Immature natural killer cell (primary cell): ENCODE results near the gene RALBP1. TPM values are rescaled to one million over a fixed set of nuclear protein-coding genes. Genes with fewer than 3 reads are reported as not detected.
"Not testable (repeated sequence)": the region's sequence is repeated elsewhere in the genome, so short reads cannot be mapped to it uniquely, and the experiment has no call there.

ENCODE experiments used
- DNase-seq, 3 donors: peaks; one replicate each; pipeline ENCODE4 v3.0.0; 2022; ENCODE audit warnings: mixed read lengths in 1 of 3
- H3K27ac Mint-ChIP-seq, 6 donors: one replicate each; pipeline ENCODE4 v1.8.0; 2020; ENCODE audit warnings: mixed read lengths in 6 of 6, mild to moderate bottlenecking in 5 of 6, inconsistent platforms in 4 of 6, moderate library complexity in 3 of 6
- H3K27me3 Mint-ChIP-seq, 3 donors: one replicate each; pipeline ENCODE4 v1.8.0; 2020 to 2021; ENCODE audit warnings: low read depth in 3 of 3, mild to moderate bottlenecking in 3 of 3, mixed read lengths in 3 of 3, moderate library complexity in 3 of 3, inconsistent platforms in 1 of 3
- H3K36me3 Mint-ChIP-seq, 3 donors: one replicate each; pipeline ENCODE4 v1.8.0; 2020; ENCODE audit warnings: mixed read lengths in 3 of 3, inconsistent platforms in 2 of 3, mild to moderate bottlenecking in 2 of 3
- H3K4me1 Mint-ChIP-seq, 2 donors: one replicate each; pipeline ENCODE4 v1.8.0; 2020; ENCODE audit warnings: inconsistent platforms in 2 of 2, mild to moderate bottlenecking in 2 of 2, mixed read lengths in 2 of 2, moderate library complexity in 1 of 2
- H3K4me3 Mint-ChIP-seq, 5 donors: one replicate each; pipeline ENCODE4 v1.8.0; 2020; ENCODE audit warnings: mild to moderate bottlenecking in 5 of 5, mixed read lengths in 5 of 5, inconsistent platforms in 3 of 5, moderate library complexity in 3 of 5
- H3K9me3 Mint-ChIP-seq, 6 donors: one replicate each; pipeline ENCODE4 v1.8.0; 2020; ENCODE audit warnings: mild to moderate bottlenecking in 6 of 6, mixed read lengths in 6 of 6, inconsistent platforms in 4 of 6, moderate library complexity in 3 of 6
- polyA plus RNA-seq, 3 donors: library from polyadenylated mRNA; unstranded; fragments of 300-500 nt; fragmentation: Illumina TruSeq; gene quantifications; one replicate each; pipeline ENCODE4 v1.2.3, GENCODE V29; 2021

RALBP1 gene
- polyA plus RNA-seq, 3 donors from 2014 or later: 47.8 to 71.2 (median 50.1) TPM

- no peak for DNase-seq
- Mint-ChIP-seq H3K4me1 (peaks cover 0 to 4% of the 10 kb centered on the region in 2 donors), H3K27me3 (peaks cover 1 to 12% (median 5%) of the 10 kb centered on the region in 3 donors), H3K4me3 (no peak overlapping the region), H3K27ac (peak overlapping the region in 1 of 6 donors; percentile 60), H3K36me3 (peaks cover 0 to 8% (median 6%) of the 10 kb centered on the region in 3 donors), H3K9me3 (peaks cover 0 to 15% (median 9%) of the 10 kb centered on the region in 6 donors)
These were observed 5.6 kb upstream of the RALBP1 start for GRCh38 chr18:9469685-9470084.

GRCh38 chr18:9474108-9474982, 968 bp upstream of the RALBP1 start:
- H3K4me3 Mint-ChIP-seq: peak overlapping the region; percentile 96 to 98 (median 98)
- peaks cover 0 to 5% (median 0%) of the 10 kb centered on the region in 6 donors for H3K9me3 Mint-ChIP-seq
- H3K27me3 Mint-ChIP-seq: peaks cover 8 to 17% (median 14%) of the 10 kb centered on the region in 3 donors
- peaks cover 0 to under 1% (median under 1%) of the 10 kb centered on the region in 3 donors for H3K36me3 Mint-ChIP-seq
- DNase-seq: no peak
- peak overlapping the region; percentile 89 to 97 (median 96) for H3K27ac Mint-ChIP-seq
- H3K4me1 Mint-ChIP-seq: peaks cover 26 to 31% of the 10 kb centered on the region in 2 donors

GRCh38 chr18:9475643-9476591, 604 bp downstream of the RALBP1 start:
- peaks cover 8 to 14% (median 10%) of the 10 kb centered on the region in 3 donors for H3K27me3 Mint-ChIP-seq
- H3K4me1 Mint-ChIP-seq: peaks cover 31 to 38% of the 10 kb centered on the region in 2 donors
- H3K9me3 Mint-ChIP-seq: no peaks in the 10 kb centered on the region
- peak; percentile 19 to 70 (median 63) for DNase-seq
- peaks cover 4 to 7% (median 6%) of the 10 kb centered on the region in 3 donors for H3K36me3 Mint-ChIP-seq
- H3K4me3 Mint-ChIP-seq: peak overlapping the region; percentile 96 to 98 (median 98)
- H3K27ac Mint-ChIP-seq: peak overlapping the region; percentile 82 to 97 (median 90)

- Mint-ChIP-seq H3K4me1 (peaks cover 33 to 44% of the 10 kb centered on the region in 2 donors), H3K27ac (peak overlapping the region; percentile 16 to 91 (median 50)), H3K27me3 (peaks cover 7 to 14% (median 8%) of the 10 kb centered on the region in 3 donors), H3K4me3 (peak overlapping the region; percentile 39 to 98 (median 55))
- H3K9me3 Mint-ChIP-seq, DNase-seq, H3K36me3 Mint-ChIP-seq: not testable (repeated sequence)
These were observed 1.6 kb downstream of the RALBP1 start for GRCh38 chr18:9476949-9477348.

- Mint-ChIP-seq H3K27me3 (peaks cover 7 to 14% (median 8%) of the 10 kb centered on the region in 3 donors), H3K36me3 (peaks cover 4 to 7% (median 6%) of the 10 kb centered on the region in 3 donors), H3K4me1 (peaks cover 36 to 50% of the 10 kb centered on the region in 2 donors), H3K4me3 (peak overlapping the region in 1 of 5 donors; percentile 55), H3K27ac (peak overlapping the region in 3 of 6 donors; percentile 27 to 91 (median 69)), H3K9me3 (no peaks in the 10 kb centered on the region)
- no peak for DNase-seq
These were observed 2.2 kb downstream of the RALBP1 start for GRCh38 chr18:9477509-9477908.

GRCh38 chr18:9478545-9478944, 3.2 kb downstream of the RALBP1 start:
- Mint-ChIP-seq H3K27me3 (peaks cover 7 to 11% (median 8%) of the 10 kb centered on the region in 3 donors), H3K36me3 (peaks cover 4 to 7% (median 6%) of the 10 kb centered on the region in 3 donors), H3K4me1 (peaks cover 44 to 60% of the 10 kb centered on the region in 2 donors), H3K4me3 (no peak overlapping the region), H3K27ac (no peak overlapping the region), H3K9me3 (no peaks in the 10 kb centered on the region)
- DNase-seq: no peak

- Mint-ChIP-seq H3K4me1 (peaks cover 38 to 68% of the 10 kb centered on the region in 2 donors), H3K9me3 (no peaks in the 10 kb centered on the region), H3K36me3 (peaks cover 6 to 7% (median 7%) of the 10 kb centered on the region in 3 donors), H3K27ac (no peak overlapping the region), H3K27me3 (no peaks in the 10 kb centered on the region), H3K4me3 (no peak overlapping the region)
- DNase-seq: no peak
These were observed 7.5 kb downstream of the RALBP1 start for GRCh38 chr18:9482790-9483189.

- Mint-ChIP-seq H3K9me3 (no peaks in the 10 kb centered on the region), H3K27me3 (no peaks in the 10 kb centered on the region), H3K27ac (peak overlapping the region in 1 of 6 donors; percentile 43), H3K4me3 (no peak overlapping the region), H3K4me1 (peaks cover 41 to 73% of the 10 kb centered on the region in 2 donors), H3K36me3 (peaks cover 6 to 8% (median 7%) of the 10 kb centered on the region in 3 donors)
- DNase-seq: no peak
These were observed 8.2 kb downstream of the RALBP1 start for GRCh38 chr18:9483526-9483925.

GRCh38 chr18:9484856-9485255, 9.5 kb downstream of the RALBP1 start:
- H3K27me3 Mint-ChIP-seq, H3K9me3 Mint-ChIP-seq, DNase-seq, H3K4me3 Mint-ChIP-seq, H3K36me3 Mint-ChIP-seq, H3K27ac Mint-ChIP-seq: not testable (repeated sequence)
- H3K4me1 Mint-ChIP-seq: peaks cover 42 to 73% of the 10 kb centered on the region in 2 donors

GRCh38 chr18:9488538-9488937, 13.2 kb downstream of the RALBP1 start:
- Mint-ChIP-seq H3K4me1 (peaks cover 30 to 71% of the 10 kb centered on the region in 2 donors), H3K4me3 (no peak overlapping the region), H3K36me3 (peaks cover 0 to 4% (median 0%) of the 10 kb centered on the region in 3 donors), H3K27ac (no peak overlapping the region), H3K27me3 (no peaks in the 10 kb centered on the region), H3K9me3 (no peaks in the 10 kb centered on the region)
- DNase-seq: no peak

GRCh38 chr18:9494778-9495331, 19.5 kb downstream of the RALBP1 start:
- no peaks in the 10 kb centered on the region for H3K9me3 Mint-ChIP-seq
- H3K27me3 Mint-ChIP-seq: no peaks in the 10 kb centered on the region
- H3K36me3 Mint-ChIP-seq: peaks cover 0 to 6% (median 5%) of the 10 kb centered on the region in 3 donors
- peak overlapping the region; percentile 42 to 83 (median 61) for H3K27ac Mint-ChIP-seq
- DNase-seq: peak; percentile 34 to 38 (median 36)
- peak overlapping the region in 4 of 5 donors; percentile 5 to 59 (median 34) for H3K4me3 Mint-ChIP-seq
- peaks cover 33 to 60% of the 10 kb centered on the region in 2 donors for H3K4me1 Mint-ChIP-seq

- no peaks in the 10 kb centered on the region for H3K9me3 Mint-ChIP-seq
- peak overlapping the region in 5 of 6 donors; percentile 42 to 83 (median 61) for H3K27ac Mint-ChIP-seq
- H3K4me1 Mint-ChIP-seq: peaks cover 33 to 59% of the 10 kb centered on the region in 2 donors
- peak overlapping the region in 2 of 5 donors; percentile 5 to 7 for H3K4me3 Mint-ChIP-seq
- peaks cover 0 to 6% (median 5%) of the 10 kb centered on the region in 3 donors for H3K36me3 Mint-ChIP-seq
- DNase-seq: no peak
- H3K27me3 Mint-ChIP-seq: no peaks in the 10 kb centered on the region
These were observed 20.2 kb downstream of the RALBP1 start for GRCh38 chr18:9495465-9495864.
